ENCODE measurements around the gene SLC23A1. TPM values are rescaled to one million over a fixed set of nuclear protein-coding genes. Genes with fewer than 3 reads are reported as not detected.

Gene SLC23A1
- total and polyA plus RNA-seq, 2 of the 13 experiments (the other 11 are each of a cell fraction or from before 2014, with no cell fraction given) = 6.0 to 6.6 TPM

DNA sequence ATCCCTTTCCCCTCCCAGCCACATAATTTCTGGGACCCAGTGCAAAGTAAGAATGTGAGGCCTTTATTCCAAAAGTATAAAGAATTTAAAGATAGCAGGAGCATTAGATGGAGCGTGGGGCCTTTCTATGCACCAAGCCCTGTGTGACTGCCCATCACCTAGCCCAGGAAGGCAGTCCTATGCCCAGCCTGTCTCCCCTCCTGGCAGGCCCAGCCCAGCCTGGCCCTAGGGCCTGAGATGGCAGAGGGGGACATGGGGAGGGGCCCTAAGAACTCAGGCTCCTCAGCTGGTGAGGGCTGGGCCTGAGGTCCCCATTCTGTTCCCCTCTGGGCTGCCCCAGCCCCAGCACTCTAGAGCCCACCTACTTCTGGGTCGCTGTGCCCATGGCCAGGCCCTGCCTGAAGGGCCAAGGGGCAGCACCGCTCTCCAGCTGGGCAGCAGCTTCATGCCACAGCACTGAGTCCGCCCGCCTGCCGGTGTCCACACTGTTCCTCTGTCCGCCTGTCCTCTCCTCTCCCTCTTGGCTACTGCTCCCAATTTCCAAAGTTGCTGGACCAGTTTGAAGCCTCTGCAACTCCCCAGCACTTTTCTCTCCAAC is 995 bp upstream of the SLC23A1 start (continued):
- TF ChIP-seq, protein P1, sequence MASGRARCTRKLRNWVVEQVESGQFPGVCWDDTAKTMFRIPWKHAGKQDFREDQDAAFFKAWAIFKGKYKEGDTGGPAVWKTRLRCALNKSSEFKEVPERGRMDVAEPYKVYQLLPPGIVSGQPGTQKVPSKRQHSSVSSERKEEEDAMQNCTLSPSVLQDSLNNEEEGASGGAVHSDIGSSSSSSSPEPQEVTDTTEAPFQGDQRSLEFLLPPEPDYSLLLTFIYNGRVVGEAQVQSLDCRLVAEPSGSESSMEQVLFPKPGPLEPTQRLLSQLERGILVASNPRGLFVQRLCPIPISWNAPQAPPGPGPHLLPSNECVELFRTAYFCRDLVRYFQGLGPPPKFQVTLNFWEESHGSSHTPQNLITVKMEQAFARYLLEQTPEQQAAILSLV (CRISPR knock-in tag; IDR thresholded peaks at IDR 0.05; ENCODE audit: borderline replicate concordance) = 0 out of 2 replicates have a peak, but pooled peaks have one; percentile 25
- TF ChIP-seq WIZ (CRISPR knock-in tag; IDR thresholded peaks at IDR 0.05) (0 out of 2 replicates have a peak, but pooled peaks have one; percentile 21), SKI (IDR thresholded peaks at IDR 0.05; ENCODE audit: partially characterized antibody) (no peak), GABPB1 (CRISPR knock-in tag; IDR thresholded peaks at IDR 0.05) (peak; percentile 17; the same call in 1 of the 2 replicates), ZNF569 (CRISPR knock-in tag; IDR thresholded peaks at IDR 0.05; ENCODE audit: borderline replicate concordance) (no peak), ZNF224 (CRISPR knock-in tag; IDR thresholded peaks at IDR 0.05) (0 out of 2 replicates have a peak, but pooled peaks have one; percentile 33), ZNF160 (CRISPR knock-in tag; IDR thresholded peaks at IDR 0.05) (no peak), SAP130 (CRISPR knock-in tag; IDR thresholded peaks at IDR 0.05; ENCODE audit: low read depth) (peak; percentile 18; the same call in 1 of the 2 replicates), ZNF543 (CRISPR knock-in tag; IDR thresholded peaks at IDR 0.05) (0 out of 2 replicates have a peak, but pooled peaks have one; percentile 18), ZNF709 (CRISPR knock-in tag; IDR thresholded peaks at IDR 0.05) (0 out of 2 replicates have a peak, but pooled peaks have one; percentile 60), HES4 (CRISPR knock-in tag; IDR thresholded peaks at IDR 0.05; ENCODE audit: borderline replicate concordance) (0 out of 2 replicates have a peak, but pooled peaks have one; percentile 41)
- TF ChIP-seq, protein P2, sequence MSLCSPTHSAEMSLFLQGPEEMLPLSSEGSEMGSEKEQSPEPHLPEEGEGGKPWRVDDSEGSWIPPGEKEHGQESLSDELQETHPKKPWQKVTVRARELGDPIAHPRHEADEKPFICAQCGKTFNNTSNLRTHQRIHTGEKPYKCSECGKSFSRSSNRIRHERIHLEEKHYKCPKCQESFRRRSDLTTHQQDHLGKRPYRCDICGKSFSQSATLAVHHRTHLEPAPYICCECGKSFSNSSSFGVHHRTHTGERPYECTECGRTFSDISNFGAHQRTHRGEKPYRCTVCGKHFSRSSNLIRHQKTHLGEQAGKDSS (CRISPR knock-in tag; IDR thresholded peaks at IDR 0.05; ENCODE audit: borderline replicate concordance, low read depth) = peak; percentile 38; the same call in 1 of the 2 replicates
- TF ChIP-seq, protein P3, sequence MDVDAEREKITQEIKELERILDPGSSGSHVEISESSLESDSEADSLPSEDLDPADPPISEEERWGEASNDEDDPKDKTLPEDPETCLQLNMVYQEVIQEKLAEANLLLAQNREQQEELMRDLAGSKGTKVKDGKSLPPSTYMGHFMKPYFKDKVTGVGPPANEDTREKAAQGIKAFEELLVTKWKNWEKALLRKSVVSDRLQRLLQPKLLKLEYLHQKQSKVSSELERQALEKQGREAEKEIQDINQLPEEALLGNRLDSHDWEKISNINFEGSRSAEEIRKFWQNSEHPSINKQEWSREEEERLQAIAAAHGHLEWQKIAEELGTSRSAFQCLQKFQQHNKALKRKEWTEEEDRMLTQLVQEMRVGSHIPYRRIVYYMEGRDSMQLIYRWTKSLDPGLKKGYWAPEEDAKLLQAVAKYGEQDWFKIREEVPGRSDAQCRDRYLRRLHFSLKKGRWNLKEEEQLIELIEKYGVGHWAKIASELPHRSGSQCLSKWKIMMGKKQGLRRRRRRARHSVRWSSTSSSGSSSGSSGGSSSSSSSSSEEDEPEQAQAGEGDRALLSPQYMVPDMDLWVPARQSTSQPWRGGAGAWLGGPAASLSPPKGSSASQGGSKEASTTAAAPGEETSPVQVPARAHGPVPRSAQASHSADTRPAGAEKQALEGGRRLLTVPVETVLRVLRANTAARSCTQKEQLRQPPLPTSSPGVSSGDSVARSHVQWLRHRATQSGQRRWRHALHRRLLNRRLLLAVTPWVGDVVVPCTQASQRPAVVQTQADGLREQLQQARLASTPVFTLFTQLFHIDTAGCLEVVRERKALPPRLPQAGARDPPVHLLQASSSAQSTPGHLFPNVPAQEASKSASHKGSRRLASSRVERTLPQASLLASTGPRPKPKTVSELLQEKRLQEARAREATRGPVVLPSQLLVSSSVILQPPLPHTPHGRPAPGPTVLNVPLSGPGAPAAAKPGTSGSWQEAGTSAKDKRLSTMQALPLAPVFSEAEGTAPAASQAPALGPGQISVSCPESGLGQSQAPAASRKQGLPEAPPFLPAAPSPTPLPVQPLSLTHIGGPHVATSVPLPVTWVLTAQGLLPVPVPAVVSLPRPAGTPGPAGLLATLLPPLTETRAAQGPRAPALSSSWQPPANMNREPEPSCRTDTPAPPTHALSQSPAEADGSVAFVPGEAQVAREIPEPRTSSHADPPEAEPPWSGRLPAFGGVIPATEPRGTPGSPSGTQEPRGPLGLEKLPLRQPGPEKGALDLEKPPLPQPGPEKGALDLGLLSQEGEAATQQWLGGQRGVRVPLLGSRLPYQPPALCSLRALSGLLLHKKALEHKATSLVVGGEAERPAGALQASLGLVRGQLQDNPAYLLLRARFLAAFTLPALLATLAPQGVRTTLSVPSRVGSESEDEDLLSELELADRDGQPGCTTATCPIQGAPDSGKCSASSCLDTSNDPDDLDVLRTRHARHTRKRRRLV (CRISPR knock-in tag; IDR thresholded peaks at IDR 0.05) = no peak
- TF ChIP-seq, protein P4, sequence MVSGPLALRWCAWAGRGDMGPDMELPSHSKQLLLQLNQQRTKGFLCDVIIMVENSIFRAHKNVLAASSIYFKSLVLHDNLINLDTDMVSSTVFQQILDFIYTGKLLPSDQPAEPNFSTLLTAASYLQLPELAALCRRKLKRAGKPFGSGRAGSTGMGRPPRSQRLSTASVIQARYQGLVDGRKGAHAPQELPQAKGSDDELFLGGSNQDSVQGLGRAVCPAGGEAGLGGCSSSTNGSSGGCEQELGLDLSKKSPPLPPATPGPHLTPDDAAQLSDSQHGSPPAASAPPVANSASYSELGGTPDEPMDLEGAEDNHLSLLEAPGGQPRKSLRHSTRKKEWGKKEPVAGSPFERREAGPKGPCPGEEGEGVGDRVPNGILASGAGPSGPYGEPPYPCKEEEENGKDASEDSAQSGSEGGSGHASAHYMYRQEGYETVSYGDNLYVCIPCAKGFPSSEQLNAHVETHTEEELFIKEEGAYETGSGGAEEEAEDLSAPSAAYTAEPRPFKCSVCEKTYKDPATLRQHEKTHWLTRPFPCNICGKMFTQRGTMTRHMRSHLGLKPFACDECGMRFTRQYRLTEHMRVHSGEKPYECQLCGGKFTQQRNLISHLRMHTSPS (CRISPR knock-in tag; IDR thresholded peaks at IDR 0.05; ENCODE audit: low read depth) = peak; percentile 79

Measured in HepG2 (cell line).